NT2/D1 (cell line): Measurements from ENCODE around the gene NRXN3.

Experiments used
- YY1 ChIP-seq: IDR thresholded peaks from 2 replicates; pipeline ENCODE4 v1.6.1; 2011; ENCODE audit not compliant: insufficient read length, insufficient read depth
- ZNF274 ChIP-seq: IDR thresholded peaks from 2 replicates; pipeline ENCODE4 v1.6.1; 2011; ENCODE audit warnings: mild to moderate bottlenecking, low read depth, low read length

DNA sequence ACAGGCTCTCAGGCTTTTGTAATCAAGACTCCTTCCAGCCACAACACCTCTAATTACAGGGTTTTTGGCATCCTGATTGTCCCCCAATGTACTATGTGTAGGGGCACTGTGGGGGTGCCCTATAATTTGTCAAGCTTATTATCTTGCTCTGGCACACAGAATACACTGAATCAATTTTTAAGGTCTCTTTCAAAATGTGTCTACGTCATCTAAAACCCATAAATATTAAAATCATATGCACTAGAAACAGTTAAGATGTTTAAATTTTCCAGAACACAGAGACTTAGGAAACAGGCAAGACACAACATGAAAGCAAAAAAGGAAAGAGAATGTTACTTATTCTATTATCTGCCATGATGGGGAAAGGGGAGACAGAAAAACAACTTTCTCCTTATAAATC, 665.7 kb downstream of the NRXN3 start:
- TF ChIP-seq ZNF274, result no peak
- TF ChIP-seq YY1, result no peak
